Measurements from ENCODE around the gene GPR150.
"Not testable (repeated sequence)": the region's sequence is repeated elsewhere in the genome, so short reads cannot be mapped to it uniquely, and the experiment has no call there.

Gene GPR150

DNA sequence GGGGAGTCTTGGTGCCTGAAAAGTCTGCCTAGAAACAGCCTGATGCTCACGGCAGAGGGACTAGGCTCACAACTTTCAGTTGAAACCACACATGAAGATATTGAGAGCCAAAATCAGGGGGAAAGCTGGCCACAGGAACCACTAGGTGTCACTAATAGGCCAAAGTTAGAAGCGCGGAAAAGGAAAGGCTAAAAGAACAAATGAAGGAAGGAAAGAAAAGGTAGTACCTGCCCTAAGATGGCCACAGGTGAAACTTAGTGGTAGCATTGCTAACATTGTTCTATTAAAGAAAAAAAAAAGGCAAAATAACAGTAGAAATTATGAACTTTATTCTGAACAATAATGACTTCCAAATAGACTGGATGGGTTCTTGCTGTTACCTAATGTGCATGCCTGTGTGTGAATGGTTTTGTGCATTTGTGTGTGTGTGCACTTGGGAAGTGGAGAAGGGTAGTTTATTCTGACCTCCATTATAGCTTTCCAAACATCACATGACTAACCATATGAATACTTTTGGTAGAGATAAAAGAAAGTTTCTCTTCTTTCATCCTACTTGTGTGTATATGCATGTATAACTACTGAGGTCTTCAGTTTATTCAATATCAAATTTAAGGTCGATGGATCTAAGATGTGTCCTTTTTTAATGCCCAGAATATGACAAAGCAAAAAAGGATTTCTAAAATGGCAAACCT, 24.6 kb downstream of the GPR150 start:
- TF ChIP-seq, protein P1, sequence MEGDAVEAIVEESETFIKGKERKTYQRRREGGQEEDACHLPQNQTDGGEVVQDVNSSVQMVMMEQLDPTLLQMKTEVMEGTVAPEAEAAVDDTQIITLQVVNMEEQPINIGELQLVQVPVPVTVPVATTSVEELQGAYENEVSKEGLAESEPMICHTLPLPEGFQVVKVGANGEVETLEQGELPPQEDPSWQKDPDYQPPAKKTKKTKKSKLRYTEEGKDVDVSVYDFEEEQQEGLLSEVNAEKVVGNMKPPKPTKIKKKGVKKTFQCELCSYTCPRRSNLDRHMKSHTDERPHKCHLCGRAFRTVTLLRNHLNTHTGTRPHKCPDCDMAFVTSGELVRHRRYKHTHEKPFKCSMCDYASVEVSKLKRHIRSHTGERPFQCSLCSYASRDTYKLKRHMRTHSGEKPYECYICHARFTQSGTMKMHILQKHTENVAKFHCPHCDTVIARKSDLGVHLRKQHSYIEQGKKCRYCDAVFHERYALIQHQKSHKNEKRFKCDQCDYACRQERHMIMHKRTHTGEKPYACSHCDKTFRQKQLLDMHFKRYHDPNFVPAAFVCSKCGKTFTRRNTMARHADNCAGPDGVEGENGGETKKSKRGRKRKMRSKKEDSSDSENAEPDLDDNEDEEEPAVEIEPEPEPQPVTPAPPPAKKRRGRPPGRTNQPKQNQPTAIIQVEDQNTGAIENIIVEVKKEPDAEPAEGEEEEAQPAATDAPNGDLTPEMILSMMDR (IDR thresholded peaks at IDR 0.05; ENCODE audit: extremely low read depth, missing control alignments): peak; percentile 70

DNA sequence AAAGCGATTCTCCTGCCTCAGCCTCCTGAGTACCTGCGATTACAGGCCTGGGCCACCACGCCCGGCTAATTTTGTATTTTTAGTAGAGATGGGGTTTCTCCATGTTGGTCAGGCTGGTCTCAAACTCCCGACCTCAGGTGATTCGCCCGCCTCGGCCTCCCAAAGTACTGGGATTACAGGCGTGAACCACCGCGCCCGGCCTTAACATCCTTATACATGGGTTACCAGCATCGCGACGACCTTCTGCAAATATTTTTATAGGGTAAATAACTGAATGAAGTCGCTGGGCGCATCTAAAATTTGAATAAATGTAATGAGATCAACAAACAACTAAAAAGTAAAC, 26.3 kb downstream of the GPR150 start:
- not testable (repeated sequence) for DNase-seq (ENCODE audit: low spot score)

More for the DNA sequence above, 24.6 kb downstream of the GPR150 start:
- DNase-seq (ENCODE audit: low spot score): peak; percentile 59

DNA sequence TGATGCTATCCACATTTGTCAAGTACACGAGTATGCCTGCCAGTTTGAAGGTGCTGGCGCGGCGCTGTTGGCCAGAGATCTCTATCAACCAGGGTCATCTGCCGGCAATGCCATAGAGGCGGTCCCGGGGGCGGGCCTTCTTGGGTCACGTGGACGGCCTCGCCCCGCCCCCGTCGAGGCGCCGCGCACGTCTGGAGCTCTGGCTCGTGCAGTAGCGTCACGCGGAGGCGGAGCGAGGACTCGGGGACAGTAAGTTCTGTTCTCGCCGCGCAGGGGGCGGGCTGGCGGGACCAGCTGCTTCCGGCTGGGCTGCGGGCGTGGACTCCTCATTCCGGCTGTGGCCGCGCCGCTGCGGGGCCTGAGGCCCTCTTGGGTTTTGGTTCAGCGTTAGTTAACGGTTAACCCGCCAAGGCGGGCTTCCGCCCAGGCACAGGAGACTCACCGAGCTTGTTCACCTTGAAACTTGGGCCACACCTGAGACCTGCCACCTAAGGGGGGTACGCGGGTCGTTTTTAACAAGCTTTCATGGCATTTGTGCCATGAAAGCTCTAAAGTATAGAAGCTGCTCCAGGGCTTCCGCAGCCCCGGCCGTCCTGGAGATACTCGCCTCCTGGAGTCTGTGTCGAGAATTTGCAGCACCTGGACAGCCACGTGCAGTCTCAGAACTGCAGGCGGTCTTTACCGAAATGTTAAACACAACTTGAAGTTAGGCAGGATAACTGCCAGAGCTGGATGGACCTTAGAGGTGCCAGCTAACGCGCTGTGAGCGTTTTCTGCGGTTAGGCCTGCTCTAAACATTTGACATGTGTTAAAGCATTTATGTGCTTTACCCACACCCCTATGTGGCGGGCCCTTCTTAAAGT, 26.9 kb downstream of the GPR150 start, which contains the start of gene RFESD:
Gene RFESD, plus strand, starts transcription at position 209 of the 863 bp plus-strand sequence. CDS start 5,495 bp downstream, outside the sequence.
- DNase-seq (ENCODE audit: low spot score): peak; percentile 89
- TF ChIP-seq, protein P1 (IDR thresholded peaks at IDR 0.05; ENCODE audit: extremely low read depth, missing control alignments): no peak

DNA sequence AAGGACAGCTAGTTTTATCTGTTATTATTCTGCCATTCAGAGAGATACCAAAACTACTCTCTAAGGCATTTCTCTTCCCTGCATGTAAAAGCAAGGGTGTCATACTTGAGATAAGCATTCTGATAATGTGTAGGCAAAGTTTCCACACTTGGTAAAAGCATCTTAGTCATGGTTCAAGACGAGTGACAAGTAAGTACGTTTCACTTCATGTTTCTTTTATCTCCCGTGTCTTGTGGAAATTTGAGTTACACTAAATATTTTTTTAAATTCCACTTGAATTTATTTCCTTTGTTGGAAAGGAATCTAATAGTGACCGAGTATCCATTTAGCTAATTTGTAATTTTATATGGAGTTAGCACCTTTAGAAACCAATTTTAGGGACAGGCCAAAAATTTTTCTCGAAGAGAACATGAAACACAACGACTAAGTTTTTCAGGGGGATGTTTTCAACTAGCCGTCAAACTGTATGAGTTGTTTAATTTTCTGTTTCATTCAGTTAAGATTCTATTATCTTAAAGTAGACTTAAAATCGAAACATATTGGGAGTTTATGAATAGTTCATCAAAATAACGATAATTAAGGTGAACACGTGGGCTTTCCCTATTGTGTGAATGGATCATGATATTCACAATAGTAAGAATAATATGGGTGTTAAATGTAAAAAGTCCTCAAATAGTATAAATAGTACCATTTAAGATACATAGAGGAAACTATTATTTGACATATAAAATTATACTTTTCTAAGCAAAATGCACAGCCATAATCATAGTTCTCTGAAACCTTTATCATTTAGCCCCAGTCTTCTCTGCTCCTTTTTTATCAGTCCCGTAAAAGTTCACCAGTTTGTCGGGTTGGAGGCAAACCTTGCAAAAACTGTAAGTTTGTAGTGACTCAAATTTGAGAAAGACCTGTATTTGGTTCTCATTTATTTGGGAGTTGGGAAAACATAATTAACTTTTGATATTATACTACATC, 28.3 kb downstream of the GPR150 start:
- TF ChIP-seq, protein P1 (IDR thresholded peaks at IDR 0.05; ENCODE audit: extremely low read depth, missing control alignments): no peak
- DNase-seq (ENCODE audit: low spot score): no peak

DNA sequence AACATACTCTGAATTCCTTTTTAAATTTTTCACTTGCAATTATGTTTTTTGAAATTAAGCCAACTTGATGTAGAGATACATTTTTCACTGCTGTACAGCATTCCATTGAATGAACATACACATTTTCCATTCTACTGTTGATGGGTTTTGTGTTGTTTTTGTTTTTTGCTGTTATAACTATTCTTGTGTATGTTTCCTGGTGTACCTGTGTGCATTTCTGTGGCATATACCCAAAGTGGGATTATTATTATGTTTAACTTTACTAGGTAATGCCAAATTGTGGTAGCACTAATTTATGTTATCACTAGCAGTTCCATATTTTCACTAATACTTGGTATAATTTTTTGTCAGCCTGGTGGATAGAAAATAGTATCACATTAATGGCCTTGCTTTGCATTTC, 29.4 kb downstream of the GPR150 start:
- TF ChIP-seq, protein P1 (IDR thresholded peaks at IDR 0.05; ENCODE audit: extremely low read depth, missing control alignments): no peak
- no peak for DNase-seq (ENCODE audit: low spot score)

DNA sequence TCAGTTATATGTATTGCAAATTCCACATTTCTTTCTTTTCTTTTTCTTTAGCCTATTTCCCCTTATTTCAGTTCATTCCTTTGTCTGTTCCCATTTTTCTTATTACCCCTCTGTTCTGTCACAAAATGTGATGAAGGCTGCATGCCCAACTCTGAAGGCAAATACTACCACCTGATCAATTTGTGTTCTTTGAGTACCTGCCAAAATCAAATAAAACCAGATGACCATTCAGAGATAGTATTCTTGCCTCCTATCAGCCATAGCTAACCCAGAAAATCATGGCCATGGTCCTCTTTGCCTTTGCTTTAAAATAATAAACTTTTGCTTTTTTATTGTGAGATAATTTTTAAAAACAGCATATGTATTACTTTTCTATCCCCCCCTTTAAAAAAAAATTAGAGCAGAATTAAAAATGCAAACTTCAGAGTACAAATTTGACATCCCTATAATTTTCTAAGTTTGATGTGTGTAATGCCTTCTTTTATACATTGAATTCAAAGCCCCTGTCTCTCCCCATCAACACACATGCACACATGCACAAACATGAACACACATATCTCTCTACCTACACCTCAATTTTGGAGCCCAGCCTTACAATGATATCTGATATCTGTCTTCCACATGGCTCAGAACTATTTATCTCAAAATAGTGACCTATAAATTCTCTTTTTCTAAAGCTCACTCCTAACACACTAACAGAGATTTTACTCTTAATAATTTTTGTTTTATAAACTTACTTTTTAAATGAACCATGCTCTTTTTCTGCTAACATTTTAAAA, 30.1 kb downstream of the GPR150 start:
- TF ChIP-seq, protein P1 (IDR thresholded peaks at IDR 0.05; ENCODE audit: extremely low read depth, missing control alignments): no peak
- DNase-seq (ENCODE audit: low spot score): no peak

DNA sequence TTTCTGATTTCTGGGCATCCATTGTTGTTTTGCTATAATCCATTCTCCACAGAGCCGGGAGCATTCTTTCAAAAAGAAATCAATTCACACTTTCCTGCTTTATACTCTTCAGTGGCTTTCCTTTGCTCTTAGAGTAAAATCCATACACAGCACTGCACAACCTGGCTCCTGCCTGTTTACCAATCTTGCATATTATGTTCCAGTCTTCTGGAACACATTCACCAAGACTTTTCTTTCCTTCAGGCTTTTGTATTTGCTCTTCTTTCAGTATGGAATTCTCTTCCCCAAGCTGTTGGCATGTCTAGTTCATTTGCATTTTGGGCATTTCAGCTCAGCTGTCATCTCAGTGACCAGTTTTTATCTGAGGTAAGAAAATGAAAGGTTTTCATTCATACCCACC, 33.0 kb downstream of the GPR150 start:
- TF ChIP-seq, protein P1 (IDR thresholded peaks at IDR 0.05; ENCODE audit: extremely low read depth, missing control alignments): no peak
- DNase-seq (ENCODE audit: low spot score): no peak
